Gastrocnemius medialis (tissue), 4 donors: Measurements from ENCODE around the gene CDH23.

Source experiments
- POLR2A ChIP-seq, 2 donors: fragments of 450-650 bp; IDR thresholded peaks; one replicate each; pipeline ENCODE4 v1.6.1; 2017; ENCODE audit warnings: antibody characterized with exemption in 2 of 2, mild to moderate bottlenecking in 2 of 2, moderate library complexity in 2 of 2
- TF ChIP-seq, protein P1 (sequence below), 5 experiments: fragments of 450-650 bp in 3 of 5; fragments of 200-600 bp in 2 of 5; sonication (generic) in 2 of 5; IDR thresholded peaks in 4 of 5; conservative IDR thresholded peaks in 1 of 5; 1 replicate in 4 of 5; 2 replicates in 1 of 5; pipeline ENCODE4 v1.5.1; 2016 to 2019; ENCODE audit warnings: antibody characterized with exemption in 5 of 5, mild to moderate bottlenecking in 3 of 5, moderate library complexity in 3 of 5

DNA sequence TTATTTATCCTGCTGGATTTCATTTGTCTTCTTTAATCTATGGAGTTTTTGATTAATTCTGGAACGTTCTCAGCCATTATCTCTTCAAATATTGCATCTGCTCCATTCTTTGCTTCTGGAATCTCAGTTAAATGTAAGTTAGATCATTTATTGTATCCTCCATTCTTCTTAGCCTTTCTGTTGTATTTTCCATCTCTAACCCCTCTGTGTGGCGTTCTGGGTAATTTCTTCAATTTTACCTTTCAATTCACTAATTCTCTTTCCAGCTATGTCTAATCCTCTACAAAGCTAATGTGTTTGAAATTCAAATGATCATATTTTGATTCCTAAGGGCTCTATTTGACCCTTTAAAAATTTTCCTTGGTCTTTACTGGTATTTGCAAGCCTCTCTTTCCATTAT is 92.4 kb downstream of the CDH23 start:
- TF ChIP-seq, protein P1, sequence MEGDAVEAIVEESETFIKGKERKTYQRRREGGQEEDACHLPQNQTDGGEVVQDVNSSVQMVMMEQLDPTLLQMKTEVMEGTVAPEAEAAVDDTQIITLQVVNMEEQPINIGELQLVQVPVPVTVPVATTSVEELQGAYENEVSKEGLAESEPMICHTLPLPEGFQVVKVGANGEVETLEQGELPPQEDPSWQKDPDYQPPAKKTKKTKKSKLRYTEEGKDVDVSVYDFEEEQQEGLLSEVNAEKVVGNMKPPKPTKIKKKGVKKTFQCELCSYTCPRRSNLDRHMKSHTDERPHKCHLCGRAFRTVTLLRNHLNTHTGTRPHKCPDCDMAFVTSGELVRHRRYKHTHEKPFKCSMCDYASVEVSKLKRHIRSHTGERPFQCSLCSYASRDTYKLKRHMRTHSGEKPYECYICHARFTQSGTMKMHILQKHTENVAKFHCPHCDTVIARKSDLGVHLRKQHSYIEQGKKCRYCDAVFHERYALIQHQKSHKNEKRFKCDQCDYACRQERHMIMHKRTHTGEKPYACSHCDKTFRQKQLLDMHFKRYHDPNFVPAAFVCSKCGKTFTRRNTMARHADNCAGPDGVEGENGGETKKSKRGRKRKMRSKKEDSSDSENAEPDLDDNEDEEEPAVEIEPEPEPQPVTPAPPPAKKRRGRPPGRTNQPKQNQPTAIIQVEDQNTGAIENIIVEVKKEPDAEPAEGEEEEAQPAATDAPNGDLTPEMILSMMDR (IDR thresholded peaks at IDR 0.05 in 4 of 5, conservative IDR thresholded peaks at IDR 0.05 in 1 of 5) = no peak
- TF ChIP-seq POLR2A (IDR thresholded peaks at IDR 0.05) = no peak
